Activated B cell treated with CpG ODN at 0.5 μM for 24 hours (primary cell): Measurements from ENCODE around the gene POLD1. TPM values are rescaled to one million over a fixed set of nuclear protein-coding genes. Genes with fewer than 3 reads are reported as not detected.

ENCODE experiments used
- ATAC-seq: fragments of 200-7000 bp; cut with Tn5 transposase; one replicate; pipeline ENCODE4 v1.10.0; 2021; ENCODE audit warnings: low read depth, mild to moderate bottlenecking, moderate library complexity
- CTCF ChIA-PET: fragments of 350-600 bp; sonication (Branson Sonifier 250); formaldehyde crosslinking; loops from one replicate; lab custom pipeline; 2021; ENCODE audit warnings: antibody characterized with exemption; lab: Charles Lee
- POLR2A ChIA-PET: fragments of 350-600 bp; sonication (Branson Sonifier 250); formaldehyde crosslinking; loops from one replicate; lab custom pipeline; 2021; ENCODE audit warnings: antibody characterized with exemption; lab: Charles Lee
- DNase-seq: peaks from one replicate; pipeline ENCODE4 v3.0.0; 2022
- H3K27ac Mint-ChIP-seq: one replicate; pipeline ENCODE4 v1.8.0; 2020; ENCODE audit warnings: mixed read lengths
- H3K27me3 Mint-ChIP-seq: one replicate; pipeline ENCODE4 v1.8.0; 2021; ENCODE audit warnings: mixed read lengths
- H3K36me3 Mint-ChIP-seq: one replicate; pipeline ENCODE4 v1.8.0; 2021; ENCODE audit warnings: low read depth, mixed read lengths
- H3K4me1 Mint-ChIP-seq: one replicate; pipeline ENCODE4 v1.8.0; 2021; ENCODE audit warnings: mixed read lengths
- H3K4me3 Mint-ChIP-seq: one replicate; pipeline ENCODE4 v1.8.0; 2020; ENCODE audit warnings: mild to moderate bottlenecking, mixed read lengths
- H3K9me3 Mint-ChIP-seq: one replicate; pipeline ENCODE4 v1.8.0; 2020; ENCODE audit warnings: mixed read lengths
- CTCF ChIP-seq: fragments of 200-600 bp; IDR thresholded peaks from one replicate; pipeline ENCODE4 v1.8.0; 2022; ENCODE audit warnings: antibody characterized with exemption, mild to moderate bottlenecking
- intact Hi-C: fragments of 100-400 bp; cut with micrococcal nuclease; formaldehyde crosslinking; loops from one replicate; pipeline ENCODE4 v1.15.1; 2024
- total RNA-seq: library from RNA; stranded (reverse); gene quantifications from 2 replicates; pipeline ENCODE4 v1.2.3, GENCODE V29; 2022

The POLD1 gene
- total RNA-seq, 1 donor from 2014 or later: 65.5 TPM

DNA sequence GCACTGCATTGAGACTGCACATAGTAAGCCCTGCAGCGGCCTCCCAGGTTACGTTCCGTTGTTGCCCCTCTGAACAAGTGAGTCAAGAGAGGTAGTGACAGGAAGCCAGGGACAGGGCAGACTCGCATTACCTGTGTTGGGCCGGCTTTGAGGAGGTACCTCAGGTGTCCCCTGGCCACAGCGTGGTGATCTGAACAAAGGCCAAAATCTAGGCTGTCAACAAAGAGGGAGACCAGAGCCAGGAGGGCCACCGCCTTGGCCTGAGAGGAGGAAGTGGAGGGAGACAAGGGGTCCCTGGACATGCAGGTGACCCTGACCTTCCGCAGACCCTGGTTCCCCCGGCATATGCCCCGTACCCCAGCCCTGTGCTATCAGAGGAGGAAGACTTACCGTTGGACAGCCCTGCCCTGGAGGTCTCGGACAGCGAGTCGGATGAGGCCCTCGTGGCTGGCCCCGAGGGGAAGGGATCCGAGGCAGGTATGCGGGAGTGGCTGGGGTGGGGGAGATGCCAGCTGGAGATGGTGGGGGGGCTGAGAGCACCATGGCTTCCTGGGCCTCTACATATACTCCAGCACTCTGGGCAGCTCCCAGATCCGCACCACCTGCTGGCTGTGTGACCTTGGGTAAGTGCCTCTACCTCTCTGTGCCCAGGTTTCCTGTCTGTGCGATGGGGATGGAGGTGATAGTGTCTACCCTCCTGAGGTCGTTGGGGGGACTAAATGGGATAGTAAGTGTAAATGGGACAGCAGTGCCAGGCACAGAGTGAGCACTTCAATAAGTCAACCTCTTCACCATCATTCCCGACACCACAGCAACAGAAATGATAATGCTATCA is 39.3 kb downstream of the POLD1 start:
- DNase-seq: no peak
- H3K4me3 Mint-ChIP-seq: peak overlapping the region; percentile 19
- H3K9me3 Mint-ChIP-seq: no peaks in the 10 kb centered on the region
- CTCF ChIA-PET: no interaction called here
- peaks cover 76% of the 10 kb centered on the region for H3K4me1 Mint-ChIP-seq
- peak overlapping the region; percentile 97 for H3K27ac Mint-ChIP-seq
- intact Hi-C loops: no loop called here
- H3K27me3 Mint-ChIP-seq: no peaks in the 10 kb centered on the region
- ATAC-seq: no peak
- POLR2A ChIA-PET: interaction anchor here (0.6 to 1.6 kb wide), 4 partner anchors 35 to 66 kb away, joined by 3 to 6 read pairs (median 4); partner anchors contain the start of gene POLD1
- no peak for TF ChIP-seq CTCF
- peaks cover 81% of the 10 kb centered on the region for H3K36me3 Mint-ChIP-seq

- ChIA-PET CTCF (no interaction called here), POLR2A (interaction anchor here (0.7 to 10.8 kb wide), 3 partner anchors 7 to 92 kb away, joined by 3 to 282 read pairs (median 3); partner anchors contain the start of gene SPIB)
- ATAC-seq (no peak), DNase-seq (no peak)
- Mint-ChIP-seq H3K27me3 (no peaks in the 10 kb centered on the region), H3K4me1 (peaks cover 81% of the 10 kb centered on the region), H3K9me3 (no peaks in the 10 kb centered on the region), H3K36me3 (peaks cover 68% of the 10 kb centered on the region), H3K27ac (no peak overlapping the region), H3K4me3 (no peak overlapping the region)
- intact Hi-C loops: no loop called here
- no peak for TF ChIP-seq CTCF
Measured at GRCh38 chr19:50425581-50425980, 41.4 kb downstream of the POLD1 start.

GRCh38 chr19:50427318-50427925 is 43.3 kb downstream of the POLD1 start:
- peak overlapping the region; percentile 95 for H3K27ac Mint-ChIP-seq
- H3K4me1 Mint-ChIP-seq: peaks cover 78% of the 10 kb centered on the region
- DNase-seq: no peak
- no peak overlapping the region for H3K4me3 Mint-ChIP-seq
- no peaks in the 10 kb centered on the region for H3K9me3 Mint-ChIP-seq
- ChIA-PET POLR2A (interaction anchor here (0.6 to 10.8 kb wide), 17 partner anchors 9 to 1460 kb away, joined by 3 to 282 read pairs (median 7); partner anchors contain the start of genes EMC10, NR1H2, POLD1 and SPIB), CTCF (interaction anchor here (0.9 to 2.0 kb wide), 4 partner anchors 8 to 58 kb away, joined by 3 to 5 read pairs (median 4); no protein-coding TSS in a partner anchor)
- no peaks in the 10 kb centered on the region for H3K27me3 Mint-ChIP-seq
- no peak for ATAC-seq
- no peak for TF ChIP-seq CTCF
- intact Hi-C loops: no loop called here
- peaks cover 57% of the 10 kb centered on the region for H3K36me3 Mint-ChIP-seq

DNA sequence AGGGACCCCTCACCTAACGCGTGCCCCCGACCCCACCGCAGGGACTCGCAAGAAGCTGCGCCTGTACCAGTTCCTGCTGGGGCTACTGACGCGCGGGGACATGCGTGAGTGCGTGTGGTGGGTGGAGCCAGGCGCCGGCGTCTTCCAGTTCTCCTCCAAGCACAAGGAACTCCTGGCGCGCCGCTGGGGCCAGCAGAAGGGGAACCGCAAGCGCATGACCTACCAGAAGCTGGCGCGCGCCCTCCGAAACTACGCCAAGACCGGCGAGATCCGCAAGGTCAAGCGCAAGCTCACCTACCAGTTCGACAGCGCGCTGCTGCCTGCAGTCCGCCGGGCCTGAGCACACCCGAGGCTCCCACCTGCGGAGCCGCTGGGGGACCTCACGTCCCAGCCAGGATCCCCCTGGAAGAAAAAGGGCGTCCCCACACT is 43.9 kb downstream of the POLD1 start:
- intact Hi-C loops: loop anchor here (1.0 kb wide), 1 partner anchor 60 kb away; no protein-coding TSS in a partner anchor
- ATAC-seq (peak; percentile 18), DNase-seq (peak; percentile 68)
- Mint-ChIP-seq H3K4me1 (peaks cover 79% of the 10 kb centered on the region), H3K36me3 (peaks cover 51% of the 10 kb centered on the region), H3K9me3 (no peaks in the 10 kb centered on the region), H3K27ac (peak overlapping the region; percentile 95), H3K4me3 (peak overlapping the region; percentile 41), H3K27me3 (no peaks in the 10 kb centered on the region)
- ChIA-PET POLR2A (interaction anchor here (0.6 to 10.8 kb wide), 14 partner anchors 8 to 85 kb away, joined by 3 to 282 read pairs (median 5); partner anchors contain the start of genes EMC10, NR1H2, POLD1 and SPIB), CTCF (interaction anchor here (1.4 to 2.0 kb wide), 3 partner anchors 8 to 32 kb away, joined by 3 to 5 read pairs (median 5); no protein-coding TSS in a partner anchor)
- TF ChIP-seq CTCF: no peak
